Stromal cell of bone marrow (primary cell): Measurements from ENCODE around the gene SGTB.

ENCODE experiments used
- DNase-seq: peaks from one replicate; pipeline ENCODE4 v3.0.0-alpha.2; 2012; ENCODE audit warnings: low read depth

The SGTB gene

DNA sequence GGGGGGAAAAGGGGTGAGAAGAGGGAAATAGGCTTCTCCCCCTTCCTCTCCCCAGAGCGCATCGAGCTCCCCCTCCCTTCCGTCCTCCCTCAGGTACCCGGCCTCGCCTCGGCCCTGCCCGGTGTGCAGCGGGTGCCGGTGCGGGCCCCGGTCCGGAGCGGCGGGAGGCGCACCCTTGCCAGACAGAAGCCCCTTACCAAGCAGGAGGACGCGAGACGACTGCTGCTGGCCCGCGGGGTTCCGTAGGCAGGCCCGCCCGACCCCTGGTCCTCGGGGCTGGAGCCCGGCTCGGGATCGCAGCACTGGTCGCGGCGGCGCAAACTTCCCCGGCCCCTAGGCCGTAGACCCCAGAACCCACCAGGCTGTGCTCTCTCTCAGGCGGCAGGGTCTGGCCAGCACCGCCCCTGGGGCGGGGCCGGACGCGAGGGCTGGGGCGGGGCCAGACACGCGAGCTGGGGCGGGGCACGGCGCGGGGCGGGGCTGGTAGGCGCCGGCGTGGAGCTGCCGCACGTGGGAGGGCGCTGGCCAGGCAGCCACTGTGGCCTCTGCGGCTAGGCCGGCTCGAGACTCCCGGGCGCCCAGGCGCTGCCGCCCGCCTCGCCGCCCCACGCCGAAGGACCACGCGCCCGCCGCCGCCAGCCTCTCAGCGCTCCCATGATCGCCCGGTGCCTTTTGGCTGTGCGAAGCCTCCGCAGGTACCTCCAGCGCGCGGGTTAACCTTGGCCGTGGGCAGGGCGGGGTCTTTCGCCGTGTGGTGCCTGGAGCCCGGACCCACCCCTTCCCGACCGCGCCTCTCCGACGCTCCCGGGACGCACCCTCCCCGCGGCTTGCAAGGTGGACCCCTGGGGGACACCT is at the start of gene SGTB, which contains the start of gene NLN:
TSS of gene SGTB (minus strand) at position 390 of the 855 bp plus-strand sequence. CDS start 1,302 bp downstream, outside the sequence.
TSS of gene NLN (plus strand) at position 486 of the 855 bp plus-strand sequence. CDS start at position 655, 169 bp downstream.
- DNase-seq = peak; percentile 67

DNA sequence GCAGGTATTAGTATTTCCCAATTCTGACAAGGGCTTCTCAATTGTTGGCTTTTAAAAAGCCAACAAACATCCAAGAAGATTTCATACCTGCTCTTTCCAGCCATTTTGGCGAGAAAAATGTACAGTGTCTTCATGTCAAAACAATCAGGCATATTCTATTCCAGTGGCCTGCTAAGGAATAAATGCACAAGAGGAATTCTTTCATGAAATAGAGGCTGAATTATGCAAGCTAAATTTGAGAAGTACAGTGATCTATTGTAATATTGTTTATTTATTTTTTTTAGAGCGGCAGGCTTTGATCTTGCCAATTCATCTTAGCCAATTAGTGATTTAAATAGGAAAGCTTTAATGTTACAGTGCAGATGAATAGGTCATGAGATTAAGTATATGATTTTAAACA is 49.4 kb upstream of the SGTB start:
- DNase-seq = no peak

GRCh38 chr5:65769539-65769938 is 47.6 kb upstream of the SGTB start:
- peak; percentile 83 for DNase-seq

GRCh38 chr5:65768723-65769346 is 46.9 kb upstream of the SGTB start:
- no peak for DNase-seq

GRCh38 chr5:65767565-65767964 is 45.7 kb upstream of the SGTB start:
- no peak for DNase-seq

DNA sequence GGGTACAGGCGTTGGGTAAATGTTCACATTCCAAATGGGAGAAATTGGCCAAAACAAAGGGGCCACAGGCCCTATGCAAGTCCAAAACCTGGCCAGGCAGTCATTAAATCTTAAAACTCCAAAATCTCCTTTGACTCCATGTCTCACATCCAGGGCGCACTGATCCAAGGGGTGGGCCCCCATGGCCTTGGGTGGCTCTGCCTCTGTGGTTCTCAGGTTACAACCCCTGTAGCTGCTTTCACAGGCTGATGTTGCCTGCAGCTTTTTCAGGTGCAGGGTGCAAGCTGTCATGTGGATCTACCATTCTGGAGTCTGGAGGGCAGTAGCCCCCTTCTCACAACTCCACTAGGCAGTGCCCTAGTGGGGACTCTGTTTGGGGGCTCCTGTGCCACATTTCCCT is 44.9 kb upstream of the SGTB start:
- DNase-seq = no peak

DNA sequence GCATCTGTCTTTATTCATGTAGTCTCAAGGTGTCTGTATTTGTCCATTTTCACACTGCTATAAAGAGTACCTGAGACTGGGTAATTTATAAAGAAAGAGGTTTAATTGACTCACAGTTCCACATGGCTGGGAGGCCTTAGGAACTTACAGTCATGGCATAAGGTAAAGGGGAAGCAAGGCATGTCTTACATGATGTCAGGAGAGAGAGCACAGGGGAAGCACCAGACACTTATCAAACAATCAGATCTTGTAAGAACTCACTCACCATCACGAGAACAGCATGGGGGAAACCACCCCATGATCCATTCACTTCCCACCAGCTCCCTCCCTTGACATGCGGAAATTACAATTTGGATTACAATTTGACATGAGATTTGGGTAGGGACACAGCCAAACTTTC is 44.3 kb upstream of the SGTB start:
- DNase-seq = no peak

GRCh38 chr5:65765582-65765981 is 43.7 kb upstream of the SGTB start:
- DNase-seq = no peak

GRCh38 chr5:65762234-65762633 is 40.3 kb upstream of the SGTB start:
- no peak for DNase-seq

- peak; percentile 47 for DNase-seq
Observed at GRCh38 chr5:65760504-65761275, 38.8 kb upstream of the SGTB start.

- no peak for DNase-seq
Observed at GRCh38 chr5:65758546-65759144, 36.7 kb upstream of the SGTB start.

- no peak for DNase-seq
Observed at GRCh38 chr5:65753189-65753588, 31.3 kb upstream of the SGTB start.

GRCh38 chr5:65750938-65751337 is 29.0 kb upstream of the SGTB start:
- DNase-seq = no peak

DNA sequence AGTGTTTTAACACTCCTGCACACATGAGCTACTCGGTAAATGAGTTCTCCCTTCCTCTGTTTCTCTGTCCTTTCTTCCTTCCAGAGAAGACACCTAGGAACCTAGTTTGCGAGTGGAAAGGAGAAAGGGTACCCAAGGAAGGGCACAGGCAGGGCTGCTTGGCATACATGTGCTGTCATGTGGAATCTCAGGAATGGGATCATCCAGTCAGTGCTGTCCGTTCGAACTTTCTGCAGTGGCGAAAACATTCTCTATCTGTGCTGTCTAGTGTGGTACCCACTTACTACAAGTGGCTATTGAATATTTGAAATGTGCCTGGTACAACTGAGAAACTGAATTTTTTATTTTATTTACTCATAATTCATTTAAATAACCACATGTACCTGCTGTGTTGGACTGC is 28.0 kb upstream of the SGTB start:
- DNase-seq = no peak

DNA sequence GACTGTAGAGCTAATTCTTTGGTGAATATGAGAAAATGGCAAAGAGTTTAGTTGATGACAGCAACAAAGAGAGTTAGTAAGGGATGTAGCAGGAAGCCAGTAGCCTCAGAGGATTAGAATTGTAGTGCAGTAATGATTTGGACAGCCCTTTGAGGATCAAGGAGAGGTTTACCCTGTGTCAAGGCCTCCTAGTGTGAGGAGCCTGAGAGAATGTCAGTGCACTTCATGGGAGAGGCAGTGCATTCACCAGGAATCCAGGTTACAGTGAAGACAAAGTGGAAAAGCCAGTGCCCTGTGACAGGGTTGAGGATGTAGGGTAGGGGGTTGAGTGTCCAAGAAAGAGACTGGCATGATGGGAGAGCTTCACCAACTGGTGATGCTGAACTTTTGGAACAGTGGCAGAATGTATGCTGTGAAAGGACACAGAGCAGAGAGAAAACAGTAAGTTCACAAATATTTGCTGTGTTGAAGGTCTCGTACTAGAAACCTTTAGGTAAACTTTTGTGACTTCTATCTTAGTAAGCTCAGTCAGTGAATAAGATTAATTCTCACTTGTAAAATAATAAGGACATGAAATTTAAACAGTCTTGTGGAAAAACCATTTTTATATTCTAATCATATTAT is 27.4 kb upstream of the SGTB start:
- DNase-seq = no peak

- peak; percentile 75 for DNase-seq
Observed at GRCh38 chr5:65742565-65743231, 20.8 kb upstream of the SGTB start.

GRCh38 chr5:65739162-65739561 is 17.3 kb upstream of the SGTB start:
- DNase-seq = no peak

DNA sequence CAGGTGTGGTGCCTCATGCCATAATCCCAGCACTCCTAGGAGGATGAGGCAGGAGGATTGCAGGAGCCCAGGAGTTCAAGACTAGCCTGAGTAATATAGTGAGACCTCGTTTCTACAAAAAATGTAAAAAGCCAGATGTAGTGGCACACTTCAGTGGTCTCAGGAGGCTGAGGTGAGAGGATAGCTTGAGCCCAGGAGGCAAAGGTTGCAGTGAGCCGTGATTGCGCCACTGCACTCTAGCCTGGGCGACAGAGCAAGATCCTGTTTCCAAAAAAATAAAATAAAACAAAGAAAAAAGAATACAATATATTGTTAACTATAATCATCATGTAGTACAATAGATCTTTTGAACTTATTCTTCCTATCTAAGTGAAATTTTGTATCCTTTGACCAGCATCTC is 16.4 kb upstream of the SGTB start:
- DNase-seq = no peak

DNA sequence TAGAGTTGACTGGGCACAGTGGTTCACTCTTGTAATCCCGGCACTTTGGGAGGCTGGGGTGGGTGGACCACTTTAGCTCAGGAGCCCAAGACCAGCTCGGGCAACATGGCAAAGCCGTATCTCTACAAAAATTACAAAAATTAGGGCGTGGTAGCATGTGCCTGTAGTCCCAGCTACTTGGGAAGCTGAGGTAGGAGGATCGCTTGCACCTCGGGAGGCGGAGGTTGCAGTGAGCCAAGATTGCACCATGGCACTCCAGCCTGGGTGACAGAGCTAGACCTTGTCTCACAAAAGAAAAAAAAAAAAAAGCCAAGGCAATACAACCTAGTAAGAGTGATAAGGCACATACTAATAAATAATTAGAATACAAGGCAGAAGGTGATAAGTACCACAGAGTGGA is 15.9 kb upstream of the SGTB start:
- DNase-seq = no peak

DNA sequence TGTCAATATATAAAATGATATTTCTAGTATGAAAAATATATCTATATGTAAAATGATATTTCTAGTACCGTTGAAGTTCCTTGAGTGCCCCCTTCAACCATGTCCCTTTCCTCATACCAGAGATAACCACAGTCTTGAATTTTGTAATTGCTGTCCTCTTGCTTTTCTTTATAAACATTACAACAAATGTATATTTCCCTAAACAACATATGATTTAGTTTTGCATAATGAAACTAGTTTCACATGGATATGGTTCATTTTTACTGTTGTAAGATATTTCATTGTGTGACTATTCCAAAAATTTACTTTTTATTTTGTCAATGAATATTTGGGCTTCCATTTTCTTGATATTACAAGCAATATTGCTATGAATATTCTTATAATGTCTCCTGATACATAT is 14.1 kb upstream of the SGTB start:
- no peak for DNase-seq

GRCh38 chr5:65734921-65735320 is 13.0 kb upstream of the SGTB start:
- no peak for DNase-seq
